B cell (primary cell): ENCODE measurements around the gene ADRM1. TPM values are rescaled to one million over a fixed set of nuclear protein-coding genes. Genes with fewer than 3 reads are reported as not detected.

Experiments used
- ATAC-seq: fragments of 200-7000 bp; cut with Tn5 transposase; one replicate; pipeline ENCODE4 v1.10.0; 2021; ENCODE audit warnings: low read depth, mild to moderate bottlenecking, moderate number of reproducible peaks, moderate library complexity
- CTCF ChIA-PET: fragments of 350-600 bp; sonication (Branson Sonifier 250); formaldehyde crosslinking; loops from one replicate; lab custom pipeline; 2021; ENCODE audit warnings: antibody characterized with exemption, inconsistent platforms; lab: Charles Lee
- POLR2A ChIA-PET: fragments of 350-600 bp; sonication (Branson Sonifier 250); formaldehyde crosslinking; loops from one replicate; lab custom pipeline; 2021; ENCODE audit warnings: antibody characterized with exemption; lab: Charles Lee
- DNase-seq: peaks from one replicate; pipeline ENCODE4 v3.0.0; 2013
- H2AFZ ChIP-seq: 2 replicates; pipeline ENCODE4 v1.6.1; 2012; ENCODE audit warnings: mild to moderate bottlenecking, low read depth, low read length; ENCODE audit not compliant: insufficient read depth, poor library complexity, severe bottlenecking
- H3K27ac ChIP-seq, 2 donors: 1 replicate in 1 of 2; 2 replicates in 1 of 2; pipeline ENCODE4 v1.5.1; 2012 to 2013; ENCODE audit warnings: low read length in 2 of 2, mild to moderate bottlenecking in 2 of 2, moderate library complexity in 1 of 2
- H3K27me3 ChIP-seq, 4 experiments: fragments of 200-600 bp in 1 of 4; sonication (generic) in 1 of 4; replicated peaks in 1 of 4; 1 replicate in 2 of 4; 2 replicates in 2 of 4; pipeline versions ENCODE4 v1.6.1 to v1.7.0; 2013 to 2016; ENCODE audit warnings: low read length in 3 of 4, mild to moderate bottlenecking in 2 of 4, mixed read lengths in 1 of 4, moderate library complexity in 1 of 4; ENCODE audit not compliant: insufficient read depth in 4 of 4, control insufficient read depth in 3 of 4; ENCODE audit errors: control extremely low read depth in 1 of 4
- H3K36me3 ChIP-seq, 2 experiments: replicated peaks in 1 of 2; 1 replicate in 1 of 2; 2 replicates in 1 of 2; pipeline versions ENCODE4 v1.6.1 to v1.7.1; 2013; ENCODE audit warnings: low read length in 1 of 2; ENCODE audit not compliant: insufficient read depth in 2 of 2, control insufficient read depth in 1 of 2; ENCODE audit errors: control extremely low read depth in 1 of 2, extremely low read depth in 1 of 2
- H3K4me1 ChIP-seq, 2 donors: fragments of 200-600 bp in 1 of 2; sonication (generic) in 1 of 2; 1 replicate in 1 of 2; 2 replicates in 1 of 2; pipeline versions ENCODE4 v1.5.1 to v1.6.1; 2013 to 2017; ENCODE audit warnings: low read length in 2 of 2; ENCODE audit not compliant: control insufficient read depth in 2 of 2, insufficient read depth in 2 of 2
- H3K4me2 ChIP-seq: replicated peaks from 2 replicates; pipeline ENCODE3; 2012; ENCODE audit warnings: mild to moderate bottlenecking, low read depth, low read length; ENCODE audit not compliant: poor library complexity, severe bottlenecking
- H3K4me3 ChIP-seq, 5 experiments: fragments of 200-600 bp in 1 of 5; sonication (generic) in 1 of 5; 1 replicate in 3 of 5; 2 replicates in 2 of 5; pipeline versions ENCODE4 v1.5.1 to v1.7.0; 2011 to 2016; ENCODE audit warnings: low read length in 4 of 5, mild to moderate bottlenecking in 4 of 5, low read depth in 2 of 5, control low read depth in 1 of 5, moderate library complexity in 1 of 5; ENCODE audit not compliant: insufficient read depth in 1 of 5; ENCODE audit errors: control extremely low read depth in 1 of 5, extremely low read depth in 1 of 5
- H3K79me2 ChIP-seq: fragments of 200-600 bp; sonication (generic); one replicate; pipeline ENCODE4 v1.6.0; 2016; ENCODE audit warnings: low read length; ENCODE audit not compliant: control insufficient read depth, insufficient read depth
- H3K9ac ChIP-seq: fragments of 200-600 bp; sonication (generic); 2 replicates; pipeline ENCODE4 v1.6.1; 2017; ENCODE audit warnings: mild to moderate bottlenecking, low read length, moderate library complexity
- H3K9me3 ChIP-seq, 3 donors: one replicate each; pipeline versions ENCODE4 v1.6.1 to v1.7.1; 2013; ENCODE audit warnings: low read length in 2 of 3; ENCODE audit not compliant: control insufficient read depth in 2 of 3, insufficient read depth in 1 of 3; ENCODE audit errors: control extremely low read depth in 1 of 3
- H4K20me1 ChIP-seq: 2 replicates; pipeline ENCODE4 v1.6.0; 2012; ENCODE audit warnings: mild to moderate bottlenecking, low read length; ENCODE audit not compliant: insufficient read depth, control insufficient read depth, poor library complexity, severe bottlenecking
- H3K27ac Mint-ChIP-seq: one replicate; pipeline ENCODE4 v1.8.0; 2021; ENCODE audit warnings: mixed read lengths
- H3K27me3 Mint-ChIP-seq: one replicate; pipeline ENCODE4 v1.8.0; 2021; ENCODE audit warnings: mixed read lengths
- H3K4me1 Mint-ChIP-seq: one replicate; pipeline ENCODE4 v1.8.0; 2021; ENCODE audit warnings: mixed read lengths
- H3K4me3 Mint-ChIP-seq: one replicate; pipeline ENCODE4 v1.8.0; 2021; ENCODE audit warnings: mixed read lengths
- H3K9me3 Mint-ChIP-seq: one replicate; pipeline ENCODE4 v1.8.0; 2022; ENCODE audit warnings: mixed read lengths; ENCODE audit not compliant: insufficient read depth
- CTCF ChIP-seq: fragments of 200-600 bp; IDR thresholded peaks from one replicate; pipeline ENCODE4 v1.8.0; 2022; ENCODE audit warnings: antibody characterized with exemption, mild to moderate bottlenecking
- EZH2 ChIP-seq: IDR thresholded peaks from 2 replicates; pipeline ENCODE4 v1.6.1; 2012; ENCODE audit warnings: borderline replicate concordance, low read depth, mild to moderate bottlenecking, moderate library complexity, low read length; ENCODE audit not compliant: insufficient read depth, poor library complexity, severe bottlenecking
- WGBS: methylation state at CpG from one replicate; pipeline ENCODE4 v1.1.5; 2013; ENCODE audit warnings: missing lambda C conversion rate; ENCODE audit not compliant: insufficient coverage; 5-methylcytosine and 5-hydroxymethylcytosine counted together
- intact Hi-C: fragments of 100-400 bp; cut with micrococcal nuclease; formaldehyde crosslinking; loops from one replicate; pipeline ENCODE4 v1.10.0; 2022
- polyA plus RNA-seq: library from polyadenylated mRNA; depleted of rRNA; stranded (reverse); fragments of >200 nt; gene quantifications from 2 replicates; pipeline ENCODE4 v1.2.3, GENCODE V29; 2012
- total RNA-seq, 2 donors: library from RNA; stranded (reverse); fragments of 120-200 nt in 1 of 2; gene quantifications; 1 replicate in 1 of 2; 2 replicates in 1 of 2; pipeline versions ENCODE4 v1.2.3 to v1.2.4, GENCODE V29; 2013 to 2022

The ADRM1 gene
- total and polyA plus RNA-seq, 2 donors (not counting 1 experiment from before 2014, with no cell fraction given): 73.9 to 87.2 TPM

DNA sequence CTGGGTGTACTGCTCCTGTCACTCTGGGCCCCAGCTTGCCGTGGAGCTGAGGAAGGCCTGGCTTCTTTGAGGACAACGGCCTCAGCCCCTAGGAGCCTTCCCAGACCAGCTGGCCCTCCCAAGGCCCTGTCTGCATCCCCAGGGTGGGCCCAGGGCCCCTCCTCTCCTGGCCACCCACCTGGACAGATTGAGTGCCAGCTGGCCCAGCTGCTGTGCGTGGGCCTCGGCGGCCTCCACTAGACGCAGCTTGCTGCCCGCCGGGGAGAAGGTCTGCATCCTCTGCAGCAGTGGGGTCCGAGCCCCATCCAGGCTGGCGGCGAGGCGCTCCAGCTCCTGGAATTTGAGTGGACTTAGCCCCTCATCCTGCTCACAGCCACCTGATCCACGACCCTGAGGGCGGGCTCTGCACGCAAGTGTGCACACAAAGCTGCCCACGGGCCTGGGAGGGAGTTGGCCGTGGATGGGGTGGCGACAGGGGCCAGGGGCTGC lies 14.4 kb downstream of the ADRM1 start:
- Histone ChIP-seq H3K36me3 (peaks cover 0 to 19% of the 10 kb centered on the region in 2 experiments), H3K9ac (no peak overlapping the region), H3K4me2 (no peak overlapping the region), H3K4me1 (no peaks in the 10 kb centered on the region), H3K27me3 (no peaks in the 10 kb centered on the region), H3K9me3 (no peaks in the 10 kb centered on the region), H3K79me2 (no peaks in the 10 kb centered on the region), H4K20me1 (no peaks in the 10 kb centered on the region), H3K27ac (no peak overlapping the region), H3K4me3 (no peak overlapping the region), H2AFZ (no peak overlapping the region)
- Mint-ChIP-seq H3K4me1 (no peaks in the 10 kb centered on the region), H3K4me3 (no peak overlapping the region), H3K27me3 (no peaks in the 10 kb centered on the region), H3K9me3 (no peaks in the 10 kb centered on the region), H3K27ac (no peak overlapping the region)
- ATAC-seq: no peak
- TF ChIP-seq EZH2 (no peak), CTCF (no peak)
- 91% methylated on average over 18 of the region's 18 CpGs for WGBS
- ChIA-PET POLR2A (no interaction called here), CTCF (no interaction called here)
- no peak for DNase-seq
- intact Hi-C loops: no loop called here

- CTCF ChIA-PET: interaction anchor here (1.1 kb wide), 1 partner anchor 64 kb away, joined by 3 read pairs; no protein-coding TSS in a partner anchor
- ATAC-seq (no peak), DNase-seq (no peak)
- Histone ChIP-seq H4K20me1 (no peaks in the 10 kb centered on the region), H3K79me2 (no peaks in the 10 kb centered on the region), H3K36me3 (peaks cover 0 to 16% of the 10 kb centered on the region in 2 experiments), H3K4me2 (no peak overlapping the region), H3K27me3 (no peaks in the 10 kb centered on the region), H2AFZ (no peak overlapping the region), H3K27ac (no peak overlapping the region), H3K9ac (no peak overlapping the region), H3K4me1 (no peaks in the 10 kb centered on the region), H3K9me3 (no peaks in the 10 kb centered on the region), H3K4me3 (no peak overlapping the region)
- Mint-ChIP-seq H3K4me3 (no peak overlapping the region), H3K4me1 (no peaks in the 10 kb centered on the region), H3K27ac (peak overlapping the region; percentile 20), H3K9me3 (no peaks in the 10 kb centered on the region), H3K27me3 (no peaks in the 10 kb centered on the region)
- intact Hi-C loops: no loop called here
- POLR2A ChIA-PET: no interaction called here
- TF ChIP-seq CTCF (no peak), EZH2 (no peak)
- WGBS: 93% methylated on average over 36 of the region's 36 CpGs
These were observed 15.9 kb downstream of the ADRM1 start for GRCh38 chr20:62318400-62319345.
